Astrocyte (in vitro differentiated cells and primary cell): ENCODE results near the gene ZNF740. TPM values are rescaled to one million over a fixed set of nuclear protein-coding genes. Genes with fewer than 3 reads are reported as not detected.

ENCODE experiments used
- DNase-seq: peaks from one replicate; pipeline ENCODE4 v3.0.0-alpha.2; 2010; ENCODE audit warnings: low read depth
- FAIRE-seq: peaks from 2 replicates; lab custom pipeline; 2011; peaks lifted over from hg19 to GRCh38; lab: Jason Lieb, UNC
- H2AFZ ChIP-seq: 2 replicates; pipeline ENCODE4 v1.6.0; 2012; ENCODE audit warnings: low read depth, low read length, inconsistent platforms
- H3K27ac ChIP-seq: 2 replicates; pipeline ENCODE4 v1.5.1; 2011; ENCODE audit warnings: low read depth, low read length, inconsistent platforms
- H3K27me3 ChIP-seq: 2 replicates; pipeline ENCODE4 v1.6.0; 2011; ENCODE audit warnings: low read length, inconsistent platforms; ENCODE audit not compliant: insufficient read depth
- H3K36me3 ChIP-seq: 2 replicates; pipeline ENCODE4 v1.5.1; 2011; ENCODE audit warnings: low read length, inconsistent platforms; ENCODE audit not compliant: insufficient read depth
- H3K4me1 ChIP-seq: 2 replicates; pipeline ENCODE4 v1.5.1; 2011; ENCODE audit warnings: low read length, inconsistent platforms; ENCODE audit not compliant: insufficient read depth
- H3K4me2 ChIP-seq: 2 replicates; pipeline ENCODE4 v1.6.0; 2012; ENCODE audit warnings: low read length, inconsistent platforms
- H3K4me3 ChIP-seq: 2 replicates; pipeline ENCODE4 v1.5.1; 2011; ENCODE audit warnings: low read depth, mild to moderate bottlenecking, low read length, inconsistent platforms; ENCODE audit not compliant: insufficient read depth
- H3K79me2 ChIP-seq: 2 replicates; pipeline ENCODE4 v1.6.0; 2012; ENCODE audit warnings: mild to moderate bottlenecking, low read length, inconsistent platforms; ENCODE audit not compliant: insufficient read depth
- H3K9ac ChIP-seq: 2 replicates; pipeline ENCODE4 v1.6.0; 2012; ENCODE audit warnings: mild to moderate bottlenecking, low read length, inconsistent platforms
- H3K9me3 ChIP-seq: 2 replicates; pipeline ENCODE4 v1.5.1; 2012; ENCODE audit warnings: low read depth, mild to moderate bottlenecking, low read length, inconsistent platforms; ENCODE audit not compliant: insufficient read depth
- H4K20me1 ChIP-seq: 2 replicates; pipeline ENCODE4 v1.6.0; 2012; ENCODE audit warnings: low read length, inconsistent platforms; ENCODE audit not compliant: insufficient read depth
- H3K27ac Mint-ChIP-seq: one replicate; pipeline ENCODE4 v1.8.0; 2021; ENCODE audit warnings: mild to moderate bottlenecking, mixed read lengths; ENCODE audit not compliant: unreplicated experiment
- H3K27me3 Mint-ChIP-seq: one replicate; pipeline ENCODE4 v1.8.0; 2021; ENCODE audit warnings: low read depth, mixed read lengths; ENCODE audit not compliant: unreplicated experiment
- H3K36me3 Mint-ChIP-seq: one replicate; pipeline ENCODE4 v1.8.0; 2021; ENCODE audit warnings: low read depth, mixed read lengths; ENCODE audit not compliant: unreplicated experiment
- H3K4me1 Mint-ChIP-seq: one replicate; pipeline ENCODE4 v1.8.0; 2021; ENCODE audit warnings: low read depth, mixed read lengths; ENCODE audit not compliant: unreplicated experiment
- H3K4me3 Mint-ChIP-seq: one replicate; pipeline ENCODE4 v1.8.0; 2021; ENCODE audit warnings: mild to moderate bottlenecking, moderate library complexity, mixed read lengths; ENCODE audit not compliant: unreplicated experiment
- H3K9me3 Mint-ChIP-seq: one replicate; pipeline ENCODE4 v1.8.0; 2021; ENCODE audit warnings: mild to moderate bottlenecking, mixed read lengths; ENCODE audit not compliant: unreplicated experiment
- CTCF ChIP-seq: IDR thresholded peaks from 2 replicates; pipeline ENCODE4 v1.5.1; 2011; ENCODE audit warnings: low read depth, mild to moderate bottlenecking, inconsistent platforms, low read length, moderate library complexity; ENCODE audit not compliant: insufficient read depth
- EZH2 ChIP-seq: IDR thresholded peaks from 2 replicates; pipeline ENCODE4 v1.6.1; 2012; ENCODE audit warnings: mild to moderate bottlenecking, low read length, inconsistent platforms; ENCODE audit not compliant: insufficient read depth
- total RNA-seq: library from RNA; stranded (reverse); gene quantifications from 2 replicates; pipeline ENCODE4 v1.2.1, GENCODE V29; 2021

Gene ZNF740
- total RNA-seq, 1 donor from 2014 or later, result 31.0 TPM

DNA sequence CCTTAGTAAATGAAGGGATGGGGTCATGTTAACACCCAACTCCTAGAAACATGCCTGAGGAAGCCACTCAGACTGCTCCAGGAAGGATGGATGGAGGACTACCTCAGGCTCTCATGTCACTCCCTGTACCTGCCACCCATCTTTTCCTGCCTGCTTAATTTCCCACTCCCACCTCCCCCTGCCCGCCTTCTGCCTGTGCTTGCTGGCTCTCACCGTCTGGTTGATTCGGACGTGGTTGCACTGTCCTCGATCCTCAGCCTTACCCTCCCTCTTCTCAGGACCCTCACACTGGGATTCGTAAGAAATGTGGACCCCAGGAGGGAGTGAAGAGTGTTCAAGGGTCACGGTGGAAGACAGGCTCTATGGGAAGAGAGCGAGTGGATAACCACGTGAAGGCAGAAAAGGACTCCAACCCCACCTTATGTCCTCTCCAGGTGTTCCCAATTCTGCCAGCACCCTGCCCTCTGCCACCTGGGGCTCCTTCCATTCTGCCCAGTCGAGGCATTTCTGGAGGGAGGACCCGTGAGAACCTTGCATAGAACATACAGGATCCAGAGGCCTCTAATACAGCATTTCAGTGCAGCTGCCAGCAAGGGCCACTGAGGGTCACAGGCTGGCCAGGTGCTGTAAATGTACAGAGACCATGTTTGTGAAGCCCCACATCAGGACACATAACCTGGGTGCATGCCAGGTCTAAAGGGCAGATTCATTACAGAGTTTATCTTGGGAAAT lies 13.6 kb downstream of the ZNF740 start:
- Mint-ChIP-seq H3K4me3 (no peak overlapping the region), H3K4me1 (peaks cover 5% of the 10 kb centered on the region), H3K9me3 (no peaks in the 10 kb centered on the region), H3K36me3 (peaks cover 11% of the 10 kb centered on the region), H3K27me3 (peaks cover 42% of the 10 kb centered on the region), H3K27ac (no peak overlapping the region)
- Histone ChIP-seq H3K9me3 (no peaks in the 10 kb centered on the region), H2AFZ (no peak overlapping the region), H3K79me2 (no peaks in the 10 kb centered on the region), H3K4me2 (no peak overlapping the region), H4K20me1 (peaks cover 4% of the 10 kb centered on the region), H3K4me3 (no peak overlapping the region), H3K9ac (no peak overlapping the region), H3K27me3 (no peaks in the 10 kb centered on the region), H3K27ac (no peak overlapping the region), H3K36me3 (no peaks in the 10 kb centered on the region), H3K4me1 (no peaks in the 10 kb centered on the region)
- TF ChIP-seq CTCF (no peak), EZH2 (no peak)
- FAIRE-seq, result no peak
- DNase-seq, result no peak

- FAIRE-seq (no peak), DNase-seq (no peak)
- H3K4me3 ChIP-seq, result no peak overlapping the region
- Mint-ChIP-seq H3K27me3 (peaks cover 45% of the 10 kb centered on the region), H3K27ac (no peak overlapping the region), H3K4me1 (peaks cover 4% of the 10 kb centered on the region), H3K36me3 (peaks cover 11% of the 10 kb centered on the region), H3K9me3 (no peaks in the 10 kb centered on the region), H3K4me3 (no peak overlapping the region)
- no peaks in the 10 kb centered on the region for H3K27me3 ChIP-seq
- TF ChIP-seq EZH2 (no peak), CTCF (no peak)
- H3K4me2 ChIP-seq, result no peak overlapping the region
- peaks cover 4% of the 10 kb centered on the region for H4K20me1 ChIP-seq
- H3K9me3 ChIP-seq, result no peaks in the 10 kb centered on the region
- H3K36me3 ChIP-seq, result no peaks in the 10 kb centered on the region
- no peaks in the 10 kb centered on the region for H3K4me1 ChIP-seq
- H3K27ac ChIP-seq, result no peak overlapping the region
- no peak overlapping the region for H3K9ac ChIP-seq
- H3K79me2 ChIP-seq, result no peaks in the 10 kb centered on the region
- no peak overlapping the region for H2AFZ ChIP-seq
Observed at GRCh38 chr12:53194973-53195372, 14.5 kb downstream of the ZNF740 start.
